Vagina (tissue), 2 donors: ENCODE data around the gene ARHGAP45. TPM values are rescaled to one million over a fixed set of nuclear protein-coding genes. Genes with fewer than 3 reads are reported as not detected.

Experiments
- DNase-seq, 2 donors: peaks; one replicate each; pipeline ENCODE4 v3.0.0-alpha.2; 2017; ENCODE audit errors: extremely low spot score in 2 of 2
- H3K27ac ChIP-seq: fragments of 200-600 bp; sonication (generic); one replicate; pipeline ENCODE4 v1.5.1; 2019
- H3K27me3 ChIP-seq: fragments of 200-600 bp; sonication (generic); one replicate; pipeline ENCODE4 v1.5.1; 2019
- H3K36me3 ChIP-seq, 2 donors: fragments of 200-600 bp; sonication (generic); one replicate each; pipeline ENCODE4 v1.5.1; 2017 to 2019
- H3K4me1 ChIP-seq: fragments of 200-600 bp; sonication (generic); one replicate; pipeline ENCODE4 v1.5.1; 2019
- H3K4me3 ChIP-seq, 2 donors: fragments of 200-600 bp; sonication (generic); 1 replicate in 1 of 2; 2 replicates in 1 of 2; pipeline ENCODE4 v1.5.1; 2016 to 2019
- H3K9me3 ChIP-seq: fragments of 200-600 bp; sonication (generic); one replicate; pipeline ENCODE4 v1.5.1; 2019
- CTCF ChIP-seq, 3 experiments: fragments of 450-650 bp in 2 of 3; fragments of 200-600 bp in 1 of 3; sonication (generic) in 1 of 3; IDR thresholded peaks; one replicate each; pipeline ENCODE4 v1.5.1; 2017 to 2019; ENCODE audit warnings: antibody characterized with exemption in 3 of 3, mild to moderate bottlenecking in 2 of 3, moderate library complexity in 2 of 3
- POLR2A ChIP-seq, 2 donors: fragments of 450-650 bp; IDR thresholded peaks; one replicate each; pipeline ENCODE4 v1.6.1; 2017; ENCODE audit warnings: antibody characterized with exemption in 2 of 2, mild to moderate bottlenecking in 2 of 2, moderate library complexity in 2 of 2
- POLR2AphosphoS5 ChIP-seq, 2 donors: sonication (generic); formaldehyde crosslinking; IDR thresholded peaks; one replicate each; pipeline ENCODE4 v1.9.0; 2017; ENCODE audit warnings: antibody characterized with exemption in 2 of 2, mild to moderate bottlenecking in 2 of 2, low read depth in 1 of 2; ENCODE audit not compliant: insufficient read depth in 1 of 2
- intact Hi-C: fragments of 100-400 bp; cut with DNase I; formaldehyde crosslinking; loops from one replicate; pipeline ENCODE4 v1.15.1; 2023
- total RNA-seq: library from RNA; depleted of rRNA; stranded (reverse); fragments of >200 nt; gene quantifications from one replicate; pipeline ENCODE4 v1.2.3, GENCODE V29; 2016

Gene ARHGAP45
- total RNA-seq, 1 donor from 2014 or later: 36.8 TPM

DNA sequence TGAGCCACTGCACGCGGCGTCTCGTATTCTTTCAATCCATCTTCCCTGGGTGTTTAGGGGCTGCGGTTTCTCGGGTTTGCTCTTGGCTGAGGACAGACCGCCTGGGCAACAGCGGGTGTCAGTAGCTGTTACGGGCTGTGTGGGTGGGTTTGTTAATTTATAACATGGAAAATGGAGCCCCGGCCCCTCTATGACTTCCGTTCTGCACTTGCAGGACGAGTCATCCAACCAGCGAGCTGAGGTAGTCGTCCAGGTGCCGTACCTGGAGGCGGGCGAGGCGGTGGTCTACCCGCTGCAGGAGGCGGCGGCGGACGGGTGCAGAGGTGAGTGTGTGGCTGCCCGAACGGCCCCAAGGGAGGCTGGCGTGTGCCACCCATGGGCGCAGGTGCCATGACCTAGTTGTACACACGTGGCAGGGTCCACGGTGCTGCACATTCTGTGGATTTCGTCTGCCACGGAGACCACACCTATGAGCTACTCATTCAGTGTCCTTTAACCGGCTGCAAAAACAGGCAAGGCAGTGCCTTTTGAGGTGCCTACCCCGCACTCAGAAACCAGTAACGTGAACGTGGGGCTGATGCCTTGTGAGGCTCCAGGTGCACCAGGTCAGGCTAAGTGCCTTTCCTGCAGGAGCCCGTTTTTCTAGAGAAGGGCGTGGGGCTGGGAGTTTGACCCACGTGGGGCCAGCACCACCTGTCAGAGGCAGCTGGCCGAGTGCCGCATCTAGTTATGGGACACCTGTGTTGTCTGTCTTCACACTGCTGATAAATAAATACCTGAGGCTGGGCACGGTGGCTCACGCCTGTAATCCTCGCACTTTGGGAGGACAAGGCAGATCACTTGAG lies 17.3 kb downstream of the ARHGAP45 start:
- Histone ChIP-seq H3K27ac (no peak overlapping the region), H3K36me3 (peaks cover 0 to 6% of the 10 kb centered on the region in 2 donors), H3K9me3 (no peaks in the 10 kb centered on the region), H3K4me1 (peaks cover 21% of the 10 kb centered on the region), H3K4me3 (no peak overlapping the region), H3K27me3 (no peaks in the 10 kb centered on the region)
- TF ChIP-seq POLR2A (IDR thresholded peaks at IDR 0.05) (no peak), CTCF (IDR thresholded peaks at IDR 0.05) (no peak), POLR2AphosphoS5 (IDR thresholded peaks at IDR 0.05; ENCODE audit: insufficient read depth in 1 of 2, low read depth in 1 of 2) (no peak)
- no peak for DNase-seq
- intact Hi-C loops: no loop called here

DNA sequence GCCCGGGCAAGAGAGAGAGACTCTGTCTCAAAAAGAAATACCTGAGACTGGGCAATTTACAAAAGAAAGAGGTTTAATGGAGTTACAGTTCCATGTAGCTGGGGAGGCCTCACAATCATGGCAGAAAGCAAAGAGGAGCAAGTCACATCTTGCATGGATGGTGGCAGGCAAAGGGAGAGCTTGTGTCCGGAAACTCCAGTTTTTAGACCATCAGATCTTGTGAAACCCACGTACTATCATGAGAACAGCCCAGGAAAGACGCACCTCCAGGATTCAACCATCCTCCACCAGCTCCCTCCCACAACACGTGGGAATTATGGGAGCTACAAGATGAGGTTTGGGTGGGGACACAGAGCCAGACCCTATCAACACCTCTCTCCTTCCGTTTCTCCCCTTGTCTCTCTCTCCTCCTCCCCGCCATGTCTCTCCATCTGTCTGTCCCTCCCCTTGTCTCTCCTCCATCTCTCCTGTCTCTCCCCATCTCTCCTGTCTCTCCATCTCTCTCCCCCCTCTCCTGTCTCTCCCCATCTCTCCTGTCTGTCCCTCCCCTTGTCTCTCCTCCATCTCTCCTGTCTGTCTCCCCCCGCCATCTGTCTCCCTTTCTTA lies 18.2 kb downstream of the ARHGAP45 start:
- no peaks in the 10 kb centered on the region for H3K9me3 ChIP-seq
- peaks cover 21% of the 10 kb centered on the region for H3K4me1 ChIP-seq
- intact Hi-C loops: no loop called here

GRCh38 chr19:1085676-1086442 lies 18.9 kb downstream of the ARHGAP45 start:
- Histone ChIP-seq H3K4me1 (peaks cover 21% of the 10 kb centered on the region), H3K27me3 (no peaks in the 10 kb centered on the region), H3K4me3 (no peak overlapping the region), H3K27ac (no peak overlapping the region), H3K36me3 (peaks cover 0 to 18% of the 10 kb centered on the region in 2 donors), H3K9me3 (no peaks in the 10 kb centered on the region)
- TF ChIP-seq POLR2AphosphoS5 (IDR thresholded peaks at IDR 0.05; ENCODE audit: insufficient read depth in 1 of 2, low read depth in 1 of 2): no peak
- no peak for TF ChIP-seq POLR2A (IDR thresholded peaks at IDR 0.05)
- no peak for TF ChIP-seq CTCF (IDR thresholded peaks at IDR 0.05)
- no peak for DNase-seq
- intact Hi-C loops: no loop called here

More for the DNA sequence above, 18.2 kb downstream of the ARHGAP45 start:
- no peak overlapping the region for H3K27ac ChIP-seq
- H3K36me3 ChIP-seq: peaks cover 0 to 11% of the 10 kb centered on the region in 2 donors
- H3K4me3 ChIP-seq: no peak overlapping the region
- no peak for TF ChIP-seq POLR2A (IDR thresholded peaks at IDR 0.05)
- no peak for TF ChIP-seq CTCF (IDR thresholded peaks at IDR 0.05)
- no peak for TF ChIP-seq POLR2AphosphoS5 (IDR thresholded peaks at IDR 0.05; ENCODE audit: insufficient read depth in 1 of 2, low read depth in 1 of 2)
- no peaks in the 10 kb centered on the region for H3K27me3 ChIP-seq
- no peak for DNase-seq

DNA sequence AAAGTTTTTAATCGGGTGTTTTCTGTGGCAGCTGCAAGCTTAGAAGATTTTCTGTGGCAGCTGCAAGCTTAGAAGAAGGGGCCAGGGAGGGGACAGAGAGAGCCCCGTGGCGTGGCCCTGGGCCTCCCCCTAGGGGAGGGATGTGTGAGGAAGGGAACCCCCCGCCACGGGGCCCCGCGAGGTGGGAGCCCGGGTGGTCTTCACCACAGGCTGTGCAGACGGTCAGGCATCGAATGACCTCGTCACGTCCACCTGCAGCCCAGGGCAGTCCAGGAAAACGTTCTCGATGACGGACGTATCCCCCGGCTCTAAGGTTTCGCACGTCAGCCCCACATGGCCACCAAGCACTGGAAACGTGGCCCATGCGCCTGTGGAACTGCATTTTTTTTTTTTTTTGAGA lies 19.6 kb downstream of the ARHGAP45 start:
- Histone ChIP-seq H3K27ac (no peak overlapping the region), H3K27me3 (no peaks in the 10 kb centered on the region), H3K4me1 (peaks cover 21% of the 10 kb centered on the region), H3K4me3 (no peak overlapping the region), H3K9me3 (no peaks in the 10 kb centered on the region), H3K36me3 (peaks cover 0 to 25% of the 10 kb centered on the region in 2 donors)
- TF ChIP-seq POLR2A (IDR thresholded peaks at IDR 0.05) (no peak), CTCF (IDR thresholded peaks at IDR 0.05) (no peak), POLR2AphosphoS5 (IDR thresholded peaks at IDR 0.05; ENCODE audit: insufficient read depth in 1 of 2, low read depth in 1 of 2) (no peak)
- no peak for DNase-seq
- intact Hi-C loops: no loop called here
